Nucleus accumbens (tissue), 56 donors: ENCODE data around the gene ANGPTL5.
"Not testable (repeated sequence)": the region's sequence is repeated elsewhere in the genome, so short reads cannot be mapped to it uniquely, and the experiment has no call there.

Experiments used
- DNase-seq, 56 donors: peaks; one replicate each; lab custom pipeline; 2025; lab: John Stamatoyannopoulos, UW

Gene ANGPTL5

DNA sequence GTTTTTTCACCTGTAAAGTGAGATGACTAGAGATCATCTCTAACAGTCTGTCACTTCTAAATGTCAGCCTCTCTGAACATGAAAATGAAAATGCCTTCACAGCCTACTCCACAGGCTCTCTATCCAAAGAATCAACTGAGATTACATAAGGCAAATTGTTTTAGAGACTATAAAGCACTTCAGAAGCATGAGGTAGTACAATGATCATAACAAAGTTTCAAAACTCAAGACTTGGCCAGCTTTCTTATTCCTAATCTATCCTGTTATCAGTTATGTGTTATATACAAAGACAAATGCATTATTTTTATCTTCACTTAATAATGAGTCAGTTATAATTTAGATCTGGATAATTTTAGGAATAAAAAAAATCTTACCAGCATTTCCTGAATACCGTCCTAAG is 21.8 kb downstream of the ANGPTL5 start:
- DNase-seq = no peak

DNA sequence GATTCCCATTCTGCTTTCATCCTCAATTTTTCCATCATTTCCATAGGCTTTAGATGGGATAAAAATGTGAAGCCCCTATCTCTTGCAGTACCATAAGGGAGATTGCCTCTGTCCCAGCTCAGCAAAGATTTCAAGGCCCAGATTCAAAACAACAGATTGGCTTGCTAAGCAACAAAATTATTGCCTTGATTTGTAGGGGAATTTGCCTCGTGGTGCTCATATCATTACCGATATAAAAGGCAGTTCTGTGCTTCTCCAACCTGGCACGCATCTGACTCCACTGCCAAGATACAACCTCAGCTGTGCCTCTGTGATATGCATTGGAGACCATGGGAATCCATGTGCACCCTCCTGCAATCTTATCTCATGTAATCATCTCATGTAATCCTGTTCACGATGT is 26.6 kb downstream of the ANGPTL5 start:
- no peak for DNase-seq

DNA sequence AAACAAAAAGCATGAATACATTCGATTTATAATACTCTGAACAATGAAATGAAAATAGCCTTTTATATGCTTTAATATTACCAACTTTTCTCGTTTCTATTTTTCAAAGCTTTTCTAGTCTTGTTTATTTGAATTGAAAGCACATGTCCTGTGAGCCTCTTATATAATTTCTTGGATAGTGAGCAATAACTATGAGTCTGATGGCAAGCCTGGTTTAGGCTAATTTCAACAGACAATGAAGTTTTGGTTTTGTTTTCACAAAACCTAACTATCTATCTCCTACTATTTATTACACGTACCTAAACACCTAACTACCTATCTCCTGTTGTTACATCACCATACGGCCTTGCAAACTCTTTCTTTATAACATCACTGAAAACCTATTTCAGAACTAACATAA is 30.7 kb downstream of the ANGPTL5 start:
- DNase-seq = no peak

DNA sequence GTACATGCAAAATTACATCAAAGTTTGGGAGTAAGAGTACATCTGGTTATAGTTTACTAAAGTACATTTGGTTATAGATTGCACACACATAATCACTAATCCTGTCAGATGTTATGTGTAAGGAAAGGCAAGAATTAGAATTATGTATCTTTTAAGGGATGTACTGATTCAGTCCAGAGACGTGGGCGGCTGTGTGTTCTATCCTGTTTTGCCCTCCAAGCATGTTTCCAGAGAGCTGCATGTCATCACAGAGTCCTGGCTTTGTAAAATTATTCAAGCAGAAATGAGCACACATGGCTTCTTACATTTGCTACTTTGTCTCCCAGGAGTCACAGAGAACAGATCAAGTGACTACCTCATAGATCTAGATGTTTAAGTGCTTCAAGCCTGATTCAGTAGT is 34.7 kb downstream of the ANGPTL5 start:
- no peak for DNase-seq

DNA sequence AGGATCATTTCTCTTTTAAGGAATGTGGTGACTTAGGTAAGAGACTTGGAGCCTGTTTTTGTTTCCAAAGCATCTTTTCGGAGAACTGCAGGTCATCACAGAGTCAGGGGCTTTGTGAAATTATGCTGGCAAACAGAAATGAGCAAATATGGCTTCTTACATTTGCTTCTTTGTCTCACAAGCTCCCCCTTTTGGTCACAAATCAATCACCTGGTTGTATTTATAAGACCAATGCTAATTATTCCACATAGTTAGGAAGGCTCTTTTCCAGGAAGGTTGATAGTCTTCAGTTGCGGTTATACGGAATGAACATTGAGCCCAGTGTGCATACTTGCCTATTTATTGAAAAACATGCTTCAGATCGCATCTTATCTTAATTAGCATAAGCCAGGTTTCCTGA is 36.1 kb downstream of the ANGPTL5 start:
- no peak for DNase-seq

DNA sequence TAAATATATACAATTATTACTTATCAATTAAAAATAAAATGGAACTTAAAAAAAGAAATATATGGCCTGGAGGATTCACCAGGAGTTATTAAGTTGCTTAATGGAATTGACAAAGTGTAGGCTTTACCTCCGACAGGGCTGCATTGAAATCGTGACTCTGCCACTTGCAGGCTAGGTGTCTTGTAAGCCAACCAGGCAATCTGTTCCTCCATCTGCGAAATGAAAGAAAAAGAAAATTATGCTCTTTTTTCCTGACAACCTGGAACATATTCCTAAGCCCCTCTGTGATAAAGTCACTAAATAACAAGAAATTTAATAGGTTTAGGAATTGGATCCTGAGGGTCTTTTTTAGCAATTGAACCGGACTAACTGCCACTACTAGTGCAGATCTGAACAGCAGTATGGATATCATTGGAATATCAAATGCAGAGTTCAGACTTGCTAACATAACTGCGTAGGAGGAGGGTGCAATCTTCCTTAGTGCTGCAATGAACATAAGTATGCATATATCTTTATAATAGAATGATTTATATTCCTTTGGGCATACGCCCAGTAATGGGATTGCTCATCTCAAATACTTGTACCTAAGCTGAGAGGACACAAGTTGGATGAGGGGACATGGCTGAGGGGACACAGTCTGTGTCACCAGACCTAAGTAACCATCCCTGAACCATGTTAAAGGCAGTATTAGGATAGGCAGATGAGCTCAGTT is 44.0 kb downstream of the ANGPTL5 start:
- DNase-seq = no peak

DNA sequence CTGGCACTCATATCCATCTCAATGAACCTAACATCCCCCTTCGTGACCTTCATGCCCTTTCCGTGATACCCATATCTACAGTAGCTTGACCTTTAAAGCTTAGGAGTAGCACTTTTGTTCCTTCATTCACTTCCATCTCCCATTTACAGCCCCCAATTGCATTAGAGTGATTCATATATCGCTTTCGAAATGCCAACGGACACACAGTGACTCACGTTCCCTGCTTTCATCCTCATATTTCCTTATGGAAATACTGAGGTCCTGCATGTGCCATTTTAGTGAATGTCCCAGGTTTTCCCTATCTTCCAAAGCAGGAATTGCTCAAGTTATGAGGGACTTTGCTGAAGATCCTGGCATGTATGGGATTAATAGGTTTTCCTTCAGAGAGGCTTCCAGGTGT is 45.8 kb downstream of the ANGPTL5 start:
- DNase-seq = no peak

DNA sequence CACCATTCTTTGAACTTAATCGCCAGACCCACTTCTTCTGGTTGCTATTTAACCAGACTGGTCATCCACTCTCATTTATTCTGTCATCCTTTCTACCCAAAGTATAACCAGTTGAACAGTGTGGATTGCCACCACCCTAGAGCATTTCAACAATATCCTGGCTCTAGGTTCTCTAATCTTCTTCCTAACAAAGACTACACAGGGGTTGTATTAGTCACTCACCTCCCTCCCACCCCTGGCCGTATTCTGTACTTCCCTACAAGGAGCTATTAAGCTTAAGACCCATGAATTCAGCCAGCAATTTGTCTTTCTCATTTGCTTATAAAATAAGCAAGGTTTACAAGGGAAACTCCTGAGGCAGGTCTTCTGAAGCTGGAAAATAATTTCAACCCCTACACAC is 48.4 kb downstream of the ANGPTL5 start:
- DNase-seq = no peak

DNA sequence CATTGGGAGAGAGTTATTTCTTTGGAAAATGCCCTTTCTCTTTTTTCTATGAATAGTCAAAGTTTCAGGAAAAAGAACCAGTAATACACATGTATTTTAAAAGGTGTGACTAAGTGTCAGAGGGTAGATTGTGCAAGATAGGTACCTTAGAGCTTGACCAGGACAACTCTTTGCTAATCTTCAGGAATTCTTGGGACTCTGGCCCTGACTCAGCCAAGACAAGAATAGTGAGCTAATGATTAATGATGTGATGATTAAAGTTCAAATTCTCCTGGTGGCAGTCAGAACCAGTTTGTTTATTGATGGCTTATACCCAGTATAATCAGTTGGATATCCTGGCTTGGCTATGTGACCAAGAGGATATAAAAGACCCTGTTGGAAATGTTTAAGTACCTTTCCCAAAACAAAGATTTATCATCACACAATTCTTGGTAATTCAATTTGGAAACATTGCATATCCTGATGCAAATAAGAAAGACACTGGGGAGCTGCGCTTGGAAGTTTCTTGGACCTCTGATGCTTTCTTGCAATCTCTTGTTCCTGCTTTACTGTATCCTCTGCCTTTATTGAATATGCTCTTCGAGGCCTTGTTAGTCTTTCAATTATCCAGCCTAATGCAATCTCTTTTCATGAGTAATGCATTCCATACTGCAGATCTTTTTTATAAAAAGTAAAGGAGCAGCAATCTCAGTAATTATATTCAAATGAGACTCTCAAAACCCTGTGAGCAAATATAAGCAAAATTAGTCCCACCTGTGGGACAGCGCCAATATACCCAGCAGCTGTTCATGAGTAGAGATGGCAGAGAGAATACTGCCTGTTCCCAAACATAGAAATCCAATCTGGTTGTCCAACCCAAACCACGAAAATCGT is 49.5 kb downstream of the ANGPTL5 start:
- no peak for DNase-seq

DNA sequence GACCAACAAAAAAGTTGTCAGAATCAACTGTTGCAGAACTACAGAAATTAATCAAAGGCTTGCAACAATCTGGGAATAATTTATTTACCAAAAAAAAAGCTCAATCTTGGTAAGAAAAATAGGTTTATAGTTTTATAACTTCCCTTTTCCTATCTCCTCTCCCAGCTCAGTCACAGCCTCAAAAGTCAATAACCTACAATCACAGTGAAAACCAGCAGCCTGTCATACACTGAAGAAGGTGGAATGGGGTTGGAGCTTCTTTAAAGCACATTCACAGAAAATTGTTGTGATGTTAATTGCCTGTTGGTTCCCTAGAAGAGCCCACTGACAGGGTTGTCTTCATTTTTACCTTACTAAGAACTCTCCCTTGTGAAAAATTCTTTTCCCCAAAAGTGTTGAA is 52.2 kb downstream of the ANGPTL5 start:
- DNase-seq = no peak

DNA sequence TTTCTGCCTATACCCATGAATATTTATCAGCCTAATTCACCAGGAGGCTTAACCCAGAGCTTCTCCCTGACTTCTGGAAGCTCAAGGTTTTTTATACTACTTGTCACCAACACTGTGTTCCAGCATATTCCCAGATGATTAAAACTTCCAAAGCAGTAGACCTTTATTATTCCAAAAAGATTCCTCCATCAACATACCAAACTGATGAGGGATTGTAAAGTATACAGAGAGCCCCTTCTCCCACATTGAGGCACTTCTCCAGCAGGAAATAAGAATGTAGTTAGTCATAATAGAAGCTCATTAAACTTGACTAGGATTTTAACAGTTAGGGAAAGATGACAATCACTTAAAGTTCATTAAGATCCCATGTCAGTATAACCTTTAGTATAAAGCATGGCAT is 53.0 kb downstream of the ANGPTL5 start:
- no peak for DNase-seq

DNA sequence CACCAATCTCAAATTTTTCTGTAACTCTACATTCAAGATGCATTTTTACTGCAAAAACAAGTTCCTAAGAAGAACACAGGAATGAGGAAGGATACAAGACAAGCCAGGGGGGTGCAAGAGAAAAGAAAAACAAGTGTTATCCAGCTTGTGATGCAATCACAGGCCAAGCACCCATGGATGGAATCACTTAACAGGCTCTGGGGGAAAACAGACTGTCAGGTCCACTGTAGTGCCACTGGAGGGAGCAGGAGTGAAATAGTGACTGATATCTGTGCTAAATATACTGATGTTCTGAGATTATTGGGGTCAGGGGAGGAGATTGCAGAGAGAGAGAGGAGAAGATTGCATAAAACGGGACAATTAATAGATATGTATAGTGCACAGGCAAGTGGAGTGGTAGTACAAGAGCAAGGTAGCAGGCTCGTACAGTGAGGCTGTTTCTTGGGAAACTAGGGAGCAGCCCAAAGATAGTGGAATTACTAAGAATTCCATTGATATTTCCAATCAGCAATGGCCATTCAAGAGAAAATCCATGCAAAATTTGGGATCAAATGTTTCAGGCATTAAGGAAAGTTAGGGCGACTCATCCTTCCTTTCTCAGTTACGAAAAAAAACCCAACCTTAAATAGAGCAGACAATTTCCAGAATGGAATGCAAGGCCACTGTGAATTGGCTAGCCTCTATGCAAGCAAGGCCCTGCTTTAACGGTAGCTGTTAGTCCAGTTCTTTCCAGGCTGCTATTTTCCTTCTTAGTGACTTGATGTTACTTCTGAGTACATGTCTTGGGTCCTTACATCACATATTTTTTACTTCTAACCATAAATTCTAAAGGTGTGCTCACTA is 53.7 kb downstream of the ANGPTL5 start:
- DNase-seq = no peak

DNA sequence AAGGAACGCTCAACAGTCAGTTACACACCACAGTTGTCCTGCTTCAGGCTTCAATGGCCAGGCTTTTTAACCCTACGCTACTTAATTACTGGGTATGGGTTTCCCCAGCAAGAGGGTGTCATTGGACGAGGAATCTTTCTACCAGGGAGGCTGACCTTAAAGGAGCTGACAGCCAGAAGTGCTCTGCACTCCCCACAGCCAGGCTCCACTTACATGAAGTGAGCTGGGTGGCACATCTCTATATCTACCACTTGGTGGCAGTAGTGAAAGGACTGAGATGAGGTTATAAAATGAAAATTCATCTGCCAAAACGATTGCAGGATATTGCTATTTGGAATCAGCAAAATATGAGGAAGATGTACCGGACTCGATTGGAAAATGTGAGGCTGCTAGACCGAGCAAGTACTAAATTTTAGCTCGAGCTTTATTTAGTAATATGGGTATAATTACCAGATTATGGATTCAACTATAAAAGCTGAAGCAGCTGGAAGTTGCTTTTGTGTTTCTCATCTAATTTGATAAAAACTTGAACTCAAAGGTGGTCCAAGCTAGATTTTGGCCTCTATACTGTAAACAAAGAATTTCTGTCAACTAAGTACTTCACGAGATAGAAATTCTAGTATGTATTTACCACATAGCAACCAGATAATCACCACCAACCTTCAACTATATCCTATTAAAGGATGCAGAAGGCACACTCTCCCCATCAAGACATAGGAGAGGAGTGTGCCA is 55.5 kb downstream of the ANGPTL5 start:
- peak in 23 of 56 donors; percentile 0 to 46 (median 11) for DNase-seq

DNA sequence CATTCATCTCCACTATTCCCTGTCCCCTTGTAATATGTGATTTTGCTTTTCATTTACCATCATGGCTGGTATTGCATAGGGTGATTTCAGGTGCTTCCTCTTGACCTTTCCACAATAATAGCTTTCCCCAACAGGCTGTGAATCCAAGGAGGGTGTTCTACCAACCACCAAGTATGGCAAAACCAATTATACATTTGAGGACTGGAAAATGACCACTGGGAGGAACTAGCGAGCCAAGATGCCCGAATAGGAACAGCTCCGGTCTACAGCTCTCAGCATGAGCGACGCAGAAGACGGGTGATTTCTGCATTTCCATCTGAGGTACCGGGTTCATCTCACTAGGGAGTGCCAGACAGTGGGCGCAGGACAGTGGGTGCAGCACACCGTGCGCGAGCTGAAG is 64.1 kb downstream of the ANGPTL5 start:
- not testable (repeated sequence) for DNase-seq

DNA sequence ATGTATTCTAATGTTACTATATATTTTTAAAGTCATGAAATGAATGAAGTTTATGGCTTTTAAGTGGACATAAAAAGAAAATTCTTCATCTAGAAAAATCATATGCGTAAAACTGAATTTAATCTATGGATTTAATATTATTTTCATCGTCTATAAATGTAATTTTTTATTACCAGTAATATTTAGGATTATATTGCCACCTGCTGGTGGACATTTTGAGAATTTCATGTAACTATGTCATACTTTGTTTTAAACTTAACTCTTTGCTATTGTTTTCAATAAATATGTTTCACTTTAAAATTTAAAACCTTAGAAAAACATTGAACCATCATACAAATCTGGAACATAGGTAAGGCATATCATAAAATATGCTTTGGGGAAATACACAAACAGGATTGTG is 68.1 kb downstream of the ANGPTL5 start:
- DNase-seq = no peak

DNA sequence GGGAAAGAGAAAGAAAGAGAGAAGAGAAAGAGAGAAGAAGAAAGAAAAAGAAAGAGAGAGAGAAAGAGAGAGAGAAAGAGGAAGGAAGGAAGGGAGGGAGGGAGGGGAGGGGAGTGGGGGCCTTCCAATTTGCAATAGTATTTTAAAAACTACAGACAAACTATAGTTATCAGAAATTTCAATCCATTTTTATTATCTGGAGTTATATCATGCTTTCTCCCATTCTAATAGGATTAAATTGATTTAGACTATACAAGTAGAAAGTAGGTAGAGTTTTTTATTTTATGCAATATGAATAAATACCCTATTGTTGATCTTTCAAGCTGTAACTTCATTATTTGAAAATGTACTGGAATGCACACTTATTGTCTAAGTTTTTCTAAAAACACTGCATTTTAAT is 71.7 kb downstream of the ANGPTL5 start:
- DNase-seq = no peak

DNA sequence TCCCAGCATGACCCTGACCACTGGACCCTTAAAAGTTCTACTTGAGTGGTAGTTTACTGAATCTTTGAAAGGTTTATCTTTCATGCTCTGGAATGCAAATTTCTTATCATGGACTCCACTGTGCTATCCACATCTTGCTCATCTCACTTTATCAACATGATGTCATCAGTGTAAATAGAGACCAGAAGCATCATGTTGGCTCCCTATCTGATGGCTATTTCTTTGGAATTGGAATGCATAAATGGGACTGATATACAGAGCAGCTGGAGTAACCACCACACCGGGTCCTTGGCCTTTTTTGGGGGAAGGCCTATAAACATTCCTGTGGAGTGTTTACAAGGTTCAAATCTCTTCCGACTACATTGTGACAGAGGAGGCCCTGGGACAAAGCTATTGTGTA is 75.6 kb downstream of the ANGPTL5 start:
- no peak for DNase-seq
